Measurements from ENCODE around the gene CEP164.

GRCh38 chr11:117299351-117300282 lies 28.0 kb upstream of the CEP164 start:
- TF ChIP-seq, protein P1, sequence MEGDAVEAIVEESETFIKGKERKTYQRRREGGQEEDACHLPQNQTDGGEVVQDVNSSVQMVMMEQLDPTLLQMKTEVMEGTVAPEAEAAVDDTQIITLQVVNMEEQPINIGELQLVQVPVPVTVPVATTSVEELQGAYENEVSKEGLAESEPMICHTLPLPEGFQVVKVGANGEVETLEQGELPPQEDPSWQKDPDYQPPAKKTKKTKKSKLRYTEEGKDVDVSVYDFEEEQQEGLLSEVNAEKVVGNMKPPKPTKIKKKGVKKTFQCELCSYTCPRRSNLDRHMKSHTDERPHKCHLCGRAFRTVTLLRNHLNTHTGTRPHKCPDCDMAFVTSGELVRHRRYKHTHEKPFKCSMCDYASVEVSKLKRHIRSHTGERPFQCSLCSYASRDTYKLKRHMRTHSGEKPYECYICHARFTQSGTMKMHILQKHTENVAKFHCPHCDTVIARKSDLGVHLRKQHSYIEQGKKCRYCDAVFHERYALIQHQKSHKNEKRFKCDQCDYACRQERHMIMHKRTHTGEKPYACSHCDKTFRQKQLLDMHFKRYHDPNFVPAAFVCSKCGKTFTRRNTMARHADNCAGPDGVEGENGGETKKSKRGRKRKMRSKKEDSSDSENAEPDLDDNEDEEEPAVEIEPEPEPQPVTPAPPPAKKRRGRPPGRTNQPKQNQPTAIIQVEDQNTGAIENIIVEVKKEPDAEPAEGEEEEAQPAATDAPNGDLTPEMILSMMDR (tag by site-specific recombination; IDR thresholded peaks at IDR 0.05): no peak
- TF ChIP-seq, protein P2, sequence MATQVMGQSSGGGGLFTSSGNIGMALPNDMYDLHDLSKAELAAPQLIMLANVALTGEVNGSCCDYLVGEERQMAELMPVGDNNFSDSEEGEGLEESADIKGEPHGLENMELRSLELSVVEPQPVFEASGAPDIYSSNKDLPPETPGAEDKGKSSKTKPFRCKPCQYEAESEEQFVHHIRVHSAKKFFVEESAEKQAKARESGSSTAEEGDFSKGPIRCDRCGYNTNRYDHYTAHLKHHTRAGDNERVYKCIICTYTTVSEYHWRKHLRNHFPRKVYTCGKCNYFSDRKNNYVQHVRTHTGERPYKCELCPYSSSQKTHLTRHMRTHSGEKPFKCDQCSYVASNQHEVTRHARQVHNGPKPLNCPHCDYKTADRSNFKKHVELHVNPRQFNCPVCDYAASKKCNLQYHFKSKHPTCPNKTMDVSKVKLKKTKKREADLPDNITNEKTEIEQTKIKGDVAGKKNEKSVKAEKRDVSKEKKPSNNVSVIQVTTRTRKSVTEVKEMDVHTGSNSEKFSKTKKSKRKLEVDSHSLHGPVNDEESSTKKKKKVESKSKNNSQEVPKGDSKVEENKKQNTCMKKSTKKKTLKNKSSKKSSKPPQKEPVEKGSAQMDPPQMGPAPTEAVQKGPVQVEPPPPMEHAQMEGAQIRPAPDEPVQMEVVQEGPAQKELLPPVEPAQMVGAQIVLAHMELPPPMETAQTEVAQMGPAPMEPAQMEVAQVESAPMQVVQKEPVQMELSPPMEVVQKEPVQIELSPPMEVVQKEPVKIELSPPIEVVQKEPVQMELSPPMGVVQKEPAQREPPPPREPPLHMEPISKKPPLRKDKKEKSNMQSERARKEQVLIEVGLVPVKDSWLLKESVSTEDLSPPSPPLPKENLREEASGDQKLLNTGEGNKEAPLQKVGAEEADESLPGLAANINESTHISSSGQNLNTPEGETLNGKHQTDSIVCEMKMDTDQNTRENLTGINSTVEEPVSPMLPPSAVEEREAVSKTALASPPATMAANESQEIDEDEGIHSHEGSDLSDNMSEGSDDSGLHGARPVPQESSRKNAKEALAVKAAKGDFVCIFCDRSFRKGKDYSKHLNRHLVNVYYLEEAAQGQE (tag by site-specific recombination; IDR thresholded peaks at IDR 0.05): no peak
- TF ChIP-seq HOXA7 (CRISPR knock-in tag; IDR thresholded peaks at IDR 0.05; ENCODE audit: borderline replicate concordance): no peak
- TF ChIP-seq PATZ1 (tag by site-specific recombination; IDR thresholded peaks at IDR 0.05): no peak
- TF ChIP-seq BCL11B (tag by site-specific recombination; IDR thresholded peaks at IDR 0.05; ENCODE audit: low read depth): no peak
- TF ChIP-seq ZNF596 (tag by site-specific recombination; IDR thresholded peaks at IDR 0.05): no peak
- no peak for TF ChIP-seq ZNF704 (tag by site-specific recombination; IDR thresholded peaks at IDR 0.05)
- TF ChIP-seq ZFHX2 (tag by site-specific recombination; conservative IDR thresholded peaks at IDR 0.05): no peak
- TF ChIP-seq ZNF639 (tag by site-specific recombination; IDR thresholded peaks at IDR 0.05): no peak

All from HEK293 (cell line).